Activated T-cell treated with anti-CD3 and anti-CD28 coated beads, Interleukin-2, amount 50 U/mL, for 72 hours (primary cell): ENCODE data around the gene IDI2. TPM values are rescaled to one million over a fixed set of nuclear protein-coding genes. Genes with fewer than 3 reads are reported as not detected.
A peak's percentile ranks its signal among the peaks of the same experiment; 100 is the strongest.
"Not testable (repeated sequence)": the region's sequence is repeated elsewhere in the genome, so short reads cannot be mapped to it uniquely, and the experiment has no call there.

Experiments
- ATAC-seq, 2 donors: fragments of 150-1000 bp; cut with Tn5 transposase; replicated peaks in 1 of 2; 2 replicates each; pipeline ENCODE4 v1.10.0; 2021; ENCODE audit warnings: moderate library complexity in 2 of 2, mild to moderate bottlenecking in 1 of 2
- DNase-seq, 2 donors: peaks; one replicate each; pipeline ENCODE4 v3.0.0; 2021 to 2022; ENCODE audit warnings: mixed read lengths in 1 of 2
- H3K27ac Mint-ChIP-seq: one replicate; pipeline ENCODE4 v1.8.0; 2022; ENCODE audit warnings: mild to moderate bottlenecking, moderate library complexity, mixed read lengths
- H3K27me3 Mint-ChIP-seq: one replicate; pipeline ENCODE4 v1.8.0; 2022; ENCODE audit warnings: low read depth, mixed read lengths
- H3K36me3 Mint-ChIP-seq, 2 donors: one replicate each; pipeline ENCODE4 v1.8.0; 2022; ENCODE audit warnings: mixed read lengths in 2 of 2, mild to moderate bottlenecking in 1 of 2; ENCODE audit not compliant: insufficient read depth in 2 of 2
- H3K4me1 Mint-ChIP-seq: one replicate; pipeline ENCODE4 v1.8.0; 2022; ENCODE audit warnings: low read depth, mixed read lengths
- H3K4me3 Mint-ChIP-seq, 2 donors: one replicate each; pipeline ENCODE4 v1.8.0; 2022; ENCODE audit warnings: mild to moderate bottlenecking in 2 of 2, mixed read lengths in 2 of 2, moderate library complexity in 2 of 2
- H3K9me3 Mint-ChIP-seq, 2 donors: one replicate each; pipeline ENCODE4 v1.8.0; 2022; ENCODE audit warnings: mixed read lengths in 2 of 2
- total RNA-seq, 2 donors: library from RNA; stranded (reverse); gene quantifications; one replicate each; pipeline ENCODE4 v1.2.3, GENCODE V29; 2022

Gene IDI2
- total RNA-seq, 2 donors from 2014 or later, result not detected

DNA sequence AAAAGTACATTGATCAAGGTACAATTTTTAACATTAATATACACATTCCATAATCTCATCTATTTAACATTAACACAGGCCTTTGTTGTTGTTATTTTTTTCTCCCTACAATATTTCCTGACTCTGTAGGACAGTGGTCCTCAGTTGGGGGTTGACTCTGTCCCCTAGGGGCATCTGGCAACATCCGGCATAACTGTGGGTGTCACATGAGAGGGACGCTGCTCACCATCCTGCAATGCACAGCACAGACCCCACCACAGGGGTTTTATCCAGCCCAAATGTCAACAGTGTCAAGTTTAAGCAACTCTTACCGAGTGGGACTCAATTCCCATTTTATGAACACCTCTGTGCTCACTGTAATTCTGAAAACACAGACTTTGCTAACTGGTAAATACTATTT, 14.5 kb upstream of the IDI2 start:
- H3K27ac Mint-ChIP-seq, result peak overlapping the region; percentile 37
- peaks cover 4 to 14% of the 10 kb centered on the region in 2 donors for H3K36me3 Mint-ChIP-seq

GRCh38 chr10:1038769-1039168, 13.1 kb upstream of the IDI2 start:
- H3K9me3 Mint-ChIP-seq, H3K4me1 Mint-ChIP-seq, ATAC-seq, H3K4me3 Mint-ChIP-seq, DNase-seq, H3K27ac Mint-ChIP-seq, H3K27me3 Mint-ChIP-seq: not testable (repeated sequence)
- peaks cover 4 to 11% of the 10 kb centered on the region in 2 donors for H3K36me3 Mint-ChIP-seq

More for the DNA sequence above, 14.5 kb upstream of the IDI2 start:
- Mint-ChIP-seq H3K4me3 (no peak overlapping the region), H3K27me3 (no peaks in the 10 kb centered on the region), H3K4me1 (peaks cover 21% of the 10 kb centered on the region), H3K9me3 (no peaks in the 10 kb centered on the region)
- DNase-seq (no peak), ATAC-seq (no peak)

GRCh38 chr10:1037098-1037497, 11.4 kb upstream of the IDI2 start:
- Mint-ChIP-seq H3K9me3 (no peaks in the 10 kb centered on the region), H3K27me3 (no peaks in the 10 kb centered on the region), H3K4me3 (no peak overlapping the region), H3K36me3 (peaks cover 0 to 6% of the 10 kb centered on the region in 2 donors), H3K27ac (no peak overlapping the region), H3K4me1 (no peaks in the 10 kb centered on the region)
- ATAC-seq (no peak), DNase-seq (no peak)

DNA sequence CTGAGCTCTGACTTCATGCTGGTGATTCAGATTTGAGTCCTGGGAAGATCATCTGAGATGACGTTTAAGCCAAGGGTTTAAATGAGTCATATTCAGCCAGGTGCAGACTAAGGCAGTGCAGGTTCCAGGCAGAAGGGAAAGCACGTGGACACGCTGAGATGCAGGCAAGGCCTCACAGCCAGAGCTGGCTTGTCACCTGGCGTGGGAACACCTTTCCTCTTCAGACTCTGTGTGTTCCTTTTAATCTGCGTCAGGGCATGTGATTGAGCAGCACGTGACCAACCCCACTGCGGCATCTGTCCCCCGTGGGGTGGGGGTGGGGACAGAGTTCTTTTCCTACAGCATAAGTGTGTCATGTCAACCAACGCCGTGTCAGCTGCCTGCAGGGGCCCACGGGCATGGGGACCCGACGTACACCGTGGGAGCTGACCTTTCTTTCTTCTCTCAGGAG, 10.7 kb upstream of the IDI2 start:
- Mint-ChIP-seq H3K4me3 (peak overlapping the region in 1 of 2 donors; percentile 36), H3K9me3 (no peaks in the 10 kb centered on the region), H3K4me1 (no peaks in the 10 kb centered on the region), H3K36me3 (peaks cover 0 to 6% of the 10 kb centered on the region in 2 donors), H3K27ac (peak overlapping the region; percentile 68), H3K27me3 (no peaks in the 10 kb centered on the region)
- ATAC-seq (peak; percentile 69 to 99), DNase-seq (peak in 1 of 2 donors; percentile 41)

DNA sequence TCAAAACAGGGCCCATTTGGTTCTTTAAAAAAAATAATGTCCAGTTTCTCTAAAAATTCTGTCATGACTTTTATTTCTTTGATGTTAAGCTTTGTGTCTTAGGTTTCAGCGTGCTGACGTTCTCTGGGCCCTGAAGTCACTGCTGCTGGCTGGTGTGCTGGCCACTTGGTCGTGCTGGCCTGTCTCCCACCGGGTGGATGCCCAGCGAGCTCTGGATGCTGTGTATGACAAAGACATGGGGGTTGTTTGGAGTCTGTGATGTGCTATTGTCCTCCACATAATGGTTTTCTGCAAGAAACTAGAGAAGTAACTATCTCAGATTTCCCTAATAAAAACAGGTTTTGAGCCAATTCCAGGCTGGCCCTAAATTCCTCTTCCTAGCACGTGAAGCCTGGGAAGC, 9.5 kb upstream of the IDI2 start:
- no peaks in the 10 kb centered on the region for H3K27me3 Mint-ChIP-seq
- no peaks in the 10 kb centered on the region for H3K4me1 Mint-ChIP-seq
- DNase-seq (no peak), ATAC-seq (no peak)
- H3K36me3 Mint-ChIP-seq, result peaks cover 0 to 4% of the 10 kb centered on the region in 2 donors
- H3K4me3 Mint-ChIP-seq, result no peak overlapping the region
- no peak overlapping the region for H3K27ac Mint-ChIP-seq
- no peaks in the 10 kb centered on the region for H3K9me3 Mint-ChIP-seq

- Mint-ChIP-seq H3K27ac (no peak overlapping the region), H3K9me3 (no peaks in the 10 kb centered on the region), H3K4me1 (no peaks in the 10 kb centered on the region), H3K27me3 (no peaks in the 10 kb centered on the region), H3K36me3 (peaks cover 0 to 3% of the 10 kb centered on the region in 2 donors), H3K4me3 (no peak overlapping the region)
- ATAC-seq (no peak), DNase-seq (no peak)
These were observed 9.1 kb upstream of the IDI2 start for GRCh38 chr10:1034758-1035157.

- no peaks in the 10 kb centered on the region for H3K4me1 Mint-ChIP-seq
- H3K27me3 Mint-ChIP-seq, result no peaks in the 10 kb centered on the region
- H3K36me3 Mint-ChIP-seq, result peaks cover 0 to 3% of the 10 kb centered on the region in 2 donors
- DNase-seq (no peak), ATAC-seq (no peak)
- H3K9me3 Mint-ChIP-seq, result no peaks in the 10 kb centered on the region
- no peak overlapping the region for H3K27ac Mint-ChIP-seq
- no peak overlapping the region for H3K4me3 Mint-ChIP-seq
These were observed 7.9 kb upstream of the IDI2 start for GRCh38 chr10:1033601-1034000.

DNA sequence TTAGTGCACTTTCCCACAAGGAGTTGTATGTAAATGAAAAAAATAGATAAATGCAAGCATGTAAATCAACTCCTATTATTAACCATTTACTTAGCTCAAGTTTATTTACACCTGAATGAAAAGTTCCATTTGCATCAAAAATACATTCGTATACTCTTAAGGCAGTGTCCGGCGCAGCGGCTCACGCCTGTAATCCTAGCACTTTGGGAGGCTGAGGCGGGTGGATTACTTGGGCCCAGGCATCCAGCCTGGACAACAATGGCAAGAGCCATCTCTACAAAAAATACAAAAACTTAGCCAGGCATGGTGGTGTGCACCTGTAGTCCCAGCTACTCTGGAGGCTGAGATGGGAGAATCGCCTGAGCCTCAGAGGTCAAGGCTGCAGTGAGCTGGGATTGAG, 4.2 kb upstream of the IDI2 start:
- Mint-ChIP-seq H3K9me3 (no peaks in the 10 kb centered on the region), H3K4me3 (no peak overlapping the region), H3K4me1 (no peaks in the 10 kb centered on the region), H3K27ac (no peak overlapping the region), H3K36me3 (peaks cover 0 to 7% of the 10 kb centered on the region in 2 donors), H3K27me3 (no peaks in the 10 kb centered on the region)
- DNase-seq, result no peak
- no peak for ATAC-seq

- Mint-ChIP-seq H3K9me3 (no peaks in the 10 kb centered on the region), H3K27me3 (no peaks in the 10 kb centered on the region), H3K36me3 (peaks cover 0 to 9% of the 10 kb centered on the region in 2 donors), H3K4me3 (no peak overlapping the region), H3K4me1 (no peaks in the 10 kb centered on the region), H3K27ac (no peak overlapping the region)
- DNase-seq (no peak), ATAC-seq (no peak)
These were observed 919 bp upstream of the IDI2 start for GRCh38 chr10:1026578-1026977.

GRCh38 chr10:1024103-1024502, 1.6 kb downstream of the IDI2 start:
- DNase-seq (no peak), ATAC-seq (no peak)
- Mint-ChIP-seq H3K36me3 (peaks cover under 1 to 16% of the 10 kb centered on the region in 2 donors), H3K9me3 (no peaks in the 10 kb centered on the region), H3K27me3 (no peaks in the 10 kb centered on the region), H3K27ac (no peak overlapping the region), H3K4me3 (no peak overlapping the region), H3K4me1 (no peaks in the 10 kb centered on the region)

DNA sequence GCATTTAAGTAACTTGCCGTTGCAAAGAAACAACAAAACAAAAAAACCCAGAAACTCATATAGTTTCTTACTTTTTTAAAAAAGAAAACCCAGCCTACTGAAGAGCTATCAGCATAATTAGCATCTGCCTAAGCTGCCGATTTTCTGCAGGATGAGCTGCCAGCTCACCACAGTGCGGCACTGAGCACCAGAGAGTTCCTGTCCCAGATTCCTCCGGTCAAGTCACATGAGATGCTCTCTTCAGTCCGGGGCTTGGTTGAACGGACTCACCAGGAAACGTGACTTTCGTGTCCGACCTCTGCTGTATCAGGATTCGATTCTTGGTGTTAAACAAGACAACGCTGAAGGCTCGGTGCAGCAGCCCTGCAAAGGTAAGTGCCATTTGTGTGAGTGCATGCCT, 3.2 kb downstream of the IDI2 start:
- ATAC-seq (no peak), DNase-seq (no peak)
- no peaks in the 10 kb centered on the region for H3K4me1 Mint-ChIP-seq
- H3K27me3 Mint-ChIP-seq, result no peaks in the 10 kb centered on the region
- no peaks in the 10 kb centered on the region for H3K9me3 Mint-ChIP-seq
- no peak overlapping the region for H3K27ac Mint-ChIP-seq
- peaks cover 2 to 26% of the 10 kb centered on the region in 2 donors for H3K36me3 Mint-ChIP-seq
- no peak overlapping the region for H3K4me3 Mint-ChIP-seq

- Mint-ChIP-seq H3K4me3 (no peak overlapping the region), H3K4me1 (no peaks in the 10 kb centered on the region), H3K27ac (no peak overlapping the region), H3K27me3 (no peaks in the 10 kb centered on the region), H3K9me3 (no peaks in the 10 kb centered on the region), H3K36me3 (peaks cover 4 to 36% of the 10 kb centered on the region in 2 donors)
- DNase-seq, result no peak
- peak in 1 of 2 donors; percentile 24 for ATAC-seq
These were observed 4.7 kb downstream of the IDI2 start for GRCh38 chr10:1020958-1021357.

GRCh38 chr10:1020460-1020859, 5.2 kb downstream of the IDI2 start:
- Mint-ChIP-seq H3K27ac (no peak overlapping the region), H3K4me3 (no peak overlapping the region), H3K36me3 (peaks cover 4 to 37% of the 10 kb centered on the region in 2 donors), H3K9me3 (no peaks in the 10 kb centered on the region), H3K4me1 (no peaks in the 10 kb centered on the region), H3K27me3 (no peaks in the 10 kb centered on the region)
- ATAC-seq (no peak), DNase-seq (no peak)

DNA sequence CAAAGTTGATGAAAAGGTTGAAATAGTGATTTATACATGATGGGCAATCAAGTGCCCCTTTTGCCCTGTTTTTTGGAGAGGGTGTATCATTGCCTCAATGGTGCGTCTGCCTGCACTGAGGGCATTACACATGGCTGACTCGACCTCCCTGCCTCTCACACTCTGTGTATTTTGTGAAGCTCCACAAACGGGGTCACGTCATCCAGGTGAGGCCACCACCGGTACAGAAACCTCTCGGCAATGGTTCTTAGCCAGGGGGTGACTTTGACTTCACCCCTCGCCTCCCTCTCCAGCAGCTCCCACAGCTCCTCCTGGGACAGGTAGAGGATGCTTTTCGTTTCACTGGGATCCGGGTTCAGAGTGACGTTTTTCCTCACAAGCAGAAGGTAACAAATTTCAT, 6.3 kb downstream of the IDI2 start:
- Mint-ChIP-seq H3K27me3 (no peaks in the 10 kb centered on the region), H3K36me3 (peaks cover 4 to 42% of the 10 kb centered on the region in 2 donors), H3K4me1 (no peaks in the 10 kb centered on the region), H3K27ac (no peak overlapping the region), H3K4me3 (no peak overlapping the region), H3K9me3 (no peaks in the 10 kb centered on the region)
- ATAC-seq, result no peak
- no peak for DNase-seq
